ENCODE measurements around the gene PALS2.
A peak's percentile ranks its signal among the peaks of the same experiment; 100 is the strongest.

The PALS2 gene, protein sequence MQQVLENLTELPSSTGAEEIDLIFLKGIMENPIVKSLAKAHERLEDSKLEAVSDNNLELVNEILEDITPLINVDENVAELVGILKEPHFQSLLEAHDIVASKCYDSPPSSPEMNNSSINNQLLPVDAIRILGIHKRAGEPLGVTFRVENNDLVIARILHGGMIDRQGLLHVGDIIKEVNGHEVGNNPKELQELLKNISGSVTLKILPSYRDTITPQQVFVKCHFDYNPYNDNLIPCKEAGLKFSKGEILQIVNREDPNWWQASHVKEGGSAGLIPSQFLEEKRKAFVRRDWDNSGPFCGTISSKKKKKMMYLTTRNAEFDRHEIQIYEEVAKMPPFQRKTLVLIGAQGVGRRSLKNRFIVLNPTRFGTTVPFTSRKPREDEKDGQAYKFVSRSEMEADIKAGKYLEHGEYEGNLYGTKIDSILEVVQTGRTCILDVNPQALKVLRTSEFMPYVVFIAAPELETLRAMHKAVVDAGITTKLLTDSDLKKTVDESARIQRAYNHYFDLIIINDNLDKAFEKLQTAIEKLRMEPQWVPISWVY

DNA sequence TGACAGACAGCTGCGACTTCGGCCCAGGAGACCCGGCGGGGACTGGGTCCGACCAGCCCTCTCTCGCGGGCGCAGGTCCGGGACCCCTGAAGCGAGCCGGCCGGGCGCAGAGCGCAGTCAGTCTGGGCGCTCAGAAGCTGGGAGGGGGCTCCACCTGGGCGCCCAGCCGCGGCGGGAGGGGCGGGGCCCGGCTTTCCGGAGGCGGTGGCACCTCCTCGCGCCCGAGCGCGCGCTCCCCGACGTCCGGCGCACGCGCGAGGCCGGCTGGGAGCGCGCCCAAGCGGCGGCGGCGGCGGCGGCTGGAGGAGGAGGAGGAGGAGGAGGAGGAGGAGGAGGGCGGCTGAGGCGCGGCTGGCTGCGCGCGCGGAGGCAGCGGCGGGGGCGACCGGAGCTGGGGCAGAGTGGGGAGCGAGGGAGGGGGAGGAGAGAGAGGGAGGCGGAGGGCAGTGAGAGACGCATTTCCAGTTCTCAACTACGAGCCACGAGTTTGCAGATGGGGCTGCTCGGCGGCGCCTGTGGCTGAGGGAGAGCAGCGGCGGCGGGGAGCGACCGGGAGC is at the start of gene PALS2:
PALS2 (plus strand) TSS at position 456 of the 557 bp plus-strand sequence. CDS start 50,216 bp downstream, outside the sequence.
- peak; percentile 93 for DNase-seq (ENCODE audit: low spot score)

DNA sequence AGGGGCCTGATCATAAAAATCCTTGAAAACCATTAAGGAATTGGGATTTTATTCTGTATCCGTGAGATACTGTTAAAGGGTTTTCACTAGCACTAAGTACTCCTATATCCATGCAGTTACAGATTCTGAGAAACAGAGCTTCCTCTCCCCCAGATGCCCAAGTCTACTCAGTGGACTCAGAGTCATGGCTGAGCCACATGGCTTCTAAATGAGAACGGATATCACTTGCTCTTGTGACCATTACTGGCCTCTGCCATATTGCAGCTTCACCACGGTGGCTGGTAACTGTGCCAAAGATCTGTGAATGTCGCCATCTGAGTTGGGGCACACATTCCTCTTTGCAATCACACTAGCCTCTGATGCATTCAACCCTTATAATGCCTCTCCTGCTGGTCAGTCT is 42.0 kb upstream of the PALS2 start:
- no peak for DNase-seq (ENCODE audit: low spot score)

DNA sequence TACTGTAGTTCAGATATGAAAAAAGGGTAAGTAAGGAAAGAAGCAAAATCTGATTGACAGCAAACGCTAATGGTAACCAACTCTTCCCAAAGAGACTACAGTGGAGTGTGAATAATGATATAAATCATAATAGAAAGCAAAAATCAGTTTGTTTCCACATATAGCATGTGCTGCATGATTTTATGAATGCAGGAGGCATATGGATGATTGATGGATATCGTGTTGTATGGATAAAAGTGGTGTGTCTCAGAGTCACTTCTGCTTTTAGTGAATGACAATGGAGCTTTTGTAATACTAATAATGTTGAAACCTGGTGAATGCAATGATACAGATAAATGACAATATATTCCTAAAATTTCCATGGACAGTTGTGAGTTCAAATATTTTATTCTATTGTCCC is 36.6 kb upstream of the PALS2 start:
- DNase-seq (ENCODE audit: low spot score): no peak

DNA sequence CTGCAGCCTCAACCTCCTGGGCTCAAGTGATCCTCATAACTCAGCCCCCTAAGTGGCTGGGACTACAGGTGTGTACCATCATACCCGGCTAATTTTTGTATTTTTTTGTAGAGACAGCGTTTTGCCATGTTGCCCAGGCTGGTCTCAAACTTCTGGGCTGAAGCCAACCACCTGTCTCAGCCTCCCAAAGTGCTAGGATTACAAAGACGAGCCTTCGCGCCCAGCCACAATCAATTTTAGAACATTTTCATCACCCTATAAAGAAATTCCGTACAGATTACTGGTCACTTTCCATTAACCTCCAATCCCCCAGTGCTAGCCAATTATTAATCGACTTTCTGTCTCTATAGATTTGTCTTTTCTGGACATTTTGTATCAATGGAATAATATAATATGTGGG is 32.3 kb upstream of the PALS2 start:
- DNase-seq (ENCODE audit: low spot score): no peak

DNA sequence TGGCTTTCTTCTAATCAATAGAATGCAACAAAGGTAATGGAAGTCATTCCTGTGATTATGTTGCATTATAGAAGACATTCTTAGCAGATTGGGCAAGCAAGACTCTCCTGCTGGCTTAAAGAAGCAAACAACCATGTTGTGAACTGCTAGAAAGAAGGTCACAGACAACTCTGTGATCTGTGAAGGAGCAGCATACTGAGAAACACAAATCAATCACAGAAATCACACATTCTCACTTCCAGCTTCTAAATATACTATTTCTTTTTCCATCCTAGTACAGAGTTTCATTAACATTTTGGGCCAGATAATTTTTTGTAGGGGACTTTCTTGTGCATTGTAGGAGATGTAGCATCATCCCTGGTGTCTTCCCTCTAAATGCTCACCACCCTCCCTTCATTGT is 28.0 kb upstream of the PALS2 start:
- DNase-seq (ENCODE audit: low spot score): no peak

DNA sequence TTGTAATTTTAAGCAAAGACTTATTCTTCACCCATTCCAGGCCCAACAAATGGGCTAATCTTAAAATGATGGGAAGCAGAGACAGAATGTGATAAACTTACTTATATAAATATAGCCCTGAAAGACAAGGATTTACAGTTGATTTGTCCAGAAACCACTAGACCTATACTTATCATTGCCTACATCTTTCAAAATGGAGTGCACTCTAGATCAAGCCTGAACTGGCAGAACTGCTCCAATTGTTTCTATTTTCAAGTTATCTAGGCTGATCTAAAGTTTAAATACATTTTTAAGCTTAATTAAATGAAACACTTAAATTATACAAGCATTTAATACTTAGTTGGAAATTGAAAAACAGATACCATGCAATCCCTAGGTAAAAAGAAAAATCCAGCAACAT is 24.9 kb upstream of the PALS2 start:
- no peak for DNase-seq (ENCODE audit: low spot score)

DNA sequence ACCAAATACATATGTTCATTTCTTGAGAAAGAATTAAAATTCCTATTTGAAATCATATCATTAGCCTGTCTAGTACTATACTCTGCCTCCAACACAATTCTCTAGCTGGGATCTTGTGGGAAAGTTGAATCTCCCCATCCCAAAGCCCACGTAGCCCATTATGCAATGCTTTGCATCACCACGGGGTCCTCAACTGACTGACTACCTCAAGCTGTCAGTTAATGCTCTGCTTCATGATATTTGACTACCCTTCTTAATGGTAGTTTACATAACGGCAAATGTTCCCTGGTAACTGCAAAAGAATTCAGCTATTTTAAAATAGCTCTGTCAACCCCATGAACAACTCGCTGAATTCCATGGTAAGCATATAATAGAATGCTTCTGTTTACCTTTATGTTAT is 23.3 kb upstream of the PALS2 start:
- no peak for DNase-seq (ENCODE audit: low spot score)

DNA sequence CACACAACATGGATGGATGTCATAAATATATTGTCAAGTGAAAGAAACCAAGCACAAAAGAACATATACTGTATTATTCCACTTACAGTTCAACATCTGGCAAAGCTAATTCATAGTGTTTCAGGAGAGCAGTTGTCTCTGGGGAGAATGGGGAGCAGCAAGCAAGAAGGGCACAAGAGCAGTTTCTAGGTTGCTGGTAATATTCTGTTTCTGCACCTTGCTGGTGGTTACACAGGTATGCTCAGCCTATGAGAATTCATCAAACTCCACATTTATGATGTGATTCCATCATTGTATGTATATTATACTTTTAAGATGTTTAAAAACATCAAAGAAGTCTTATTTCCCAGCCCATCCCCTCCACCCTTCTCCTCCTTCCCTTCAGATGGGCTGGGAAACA is 18.1 kb upstream of the PALS2 start:
- DNase-seq (ENCODE audit: low spot score): no peak

DNA sequence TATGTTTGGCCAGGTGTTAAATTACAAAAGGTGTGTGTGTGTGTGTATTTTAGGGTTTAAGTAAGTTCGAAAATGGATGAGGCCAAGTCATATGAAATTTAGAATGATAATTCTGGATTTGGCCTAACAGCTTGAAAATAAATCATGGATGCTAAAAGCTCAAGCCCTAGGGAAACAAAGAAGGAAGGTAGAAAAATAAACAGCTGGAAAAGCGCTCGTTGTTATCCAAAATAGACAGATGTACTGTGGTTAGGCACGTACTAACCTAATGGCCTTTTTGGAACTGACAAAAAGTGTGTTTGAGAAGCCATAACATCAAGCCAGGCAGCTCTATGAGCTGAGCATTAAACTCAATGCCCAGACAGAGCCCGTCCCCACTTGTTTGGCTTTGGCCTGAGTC is 17.5 kb upstream of the PALS2 start:
- no peak for DNase-seq (ENCODE audit: low spot score)

DNA sequence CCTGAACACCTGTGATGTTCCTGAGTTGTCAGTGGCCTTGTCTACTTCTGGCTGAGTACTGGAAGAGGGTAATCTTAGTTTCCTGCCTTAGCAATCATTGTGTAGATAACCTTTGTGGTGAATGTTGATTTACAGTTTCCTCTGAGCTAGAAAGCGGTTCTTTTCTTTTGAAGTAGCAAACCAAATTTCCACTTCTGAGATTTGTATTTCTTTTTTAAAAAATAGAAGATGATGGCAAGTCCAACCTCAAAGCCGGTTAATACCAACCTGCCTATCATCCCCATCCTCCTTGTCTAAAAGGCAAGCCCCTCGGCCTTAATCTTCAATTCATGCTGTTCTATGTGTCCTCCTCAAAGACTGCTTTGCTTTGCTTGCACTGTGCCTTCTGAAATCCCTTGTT is 12.5 kb upstream of the PALS2 start:
- no peak for DNase-seq (ENCODE audit: low spot score)

DNA sequence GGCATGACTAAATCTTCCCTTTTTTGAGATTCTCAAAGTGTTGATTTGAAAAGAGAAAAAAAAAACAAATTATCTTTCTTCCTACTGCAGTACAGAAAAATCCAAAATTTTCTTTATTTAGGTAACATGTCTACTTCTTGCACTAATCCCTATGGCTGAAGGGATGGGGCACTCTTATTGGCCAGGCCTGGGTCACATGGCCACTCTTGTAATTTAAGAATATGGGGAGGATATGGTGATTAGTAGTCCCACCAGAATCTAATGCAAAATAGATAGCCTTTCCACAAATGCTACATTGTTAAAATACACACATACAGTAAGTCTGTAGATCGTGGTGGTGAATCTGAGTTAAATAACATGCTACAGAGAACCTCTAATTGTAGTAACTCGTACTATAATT is 7.0 kb upstream of the PALS2 start:
- no peak for DNase-seq (ENCODE audit: low spot score)

DNA sequence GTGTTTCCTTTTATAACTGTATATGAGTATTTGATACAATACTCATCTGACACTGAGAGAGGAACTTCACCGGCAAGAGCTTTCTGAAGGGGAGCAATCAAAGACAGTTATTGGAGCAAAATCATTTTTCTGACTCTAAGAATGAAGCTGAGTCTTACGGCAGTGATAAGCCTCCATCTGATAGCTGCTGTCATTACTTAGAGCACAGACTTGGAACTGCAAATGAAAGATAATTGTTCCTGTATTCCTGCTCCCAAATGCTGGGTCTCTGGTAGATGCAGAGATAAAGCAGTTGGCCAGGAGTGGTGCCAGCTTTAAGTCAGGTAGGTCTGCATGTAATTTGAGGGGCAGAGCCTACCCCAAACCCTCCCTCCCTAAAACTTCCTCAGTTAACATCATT is 2.3 kb upstream of the PALS2 start:
- no peak for DNase-seq (ENCODE audit: low spot score)

DNA sequence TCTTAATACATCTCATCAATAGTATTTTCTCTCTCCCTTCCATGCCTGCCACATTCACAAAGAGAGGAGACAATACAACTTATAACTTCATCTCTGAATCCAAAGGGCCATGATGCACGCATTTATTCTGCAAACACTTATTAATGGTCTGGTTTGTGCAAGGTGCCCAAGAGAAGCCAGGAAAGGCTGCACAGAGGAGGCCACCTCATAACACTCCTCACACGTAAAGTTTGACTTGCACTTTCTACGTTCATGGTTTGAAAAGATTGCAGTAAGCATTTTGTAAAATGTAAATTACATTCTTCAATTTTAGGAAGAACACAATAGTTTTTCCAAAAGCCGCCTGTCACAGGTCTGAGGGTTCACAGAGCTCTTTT is 1.2 kb upstream of the PALS2 start:
- no peak for DNase-seq (ENCODE audit: low spot score)

DNA sequence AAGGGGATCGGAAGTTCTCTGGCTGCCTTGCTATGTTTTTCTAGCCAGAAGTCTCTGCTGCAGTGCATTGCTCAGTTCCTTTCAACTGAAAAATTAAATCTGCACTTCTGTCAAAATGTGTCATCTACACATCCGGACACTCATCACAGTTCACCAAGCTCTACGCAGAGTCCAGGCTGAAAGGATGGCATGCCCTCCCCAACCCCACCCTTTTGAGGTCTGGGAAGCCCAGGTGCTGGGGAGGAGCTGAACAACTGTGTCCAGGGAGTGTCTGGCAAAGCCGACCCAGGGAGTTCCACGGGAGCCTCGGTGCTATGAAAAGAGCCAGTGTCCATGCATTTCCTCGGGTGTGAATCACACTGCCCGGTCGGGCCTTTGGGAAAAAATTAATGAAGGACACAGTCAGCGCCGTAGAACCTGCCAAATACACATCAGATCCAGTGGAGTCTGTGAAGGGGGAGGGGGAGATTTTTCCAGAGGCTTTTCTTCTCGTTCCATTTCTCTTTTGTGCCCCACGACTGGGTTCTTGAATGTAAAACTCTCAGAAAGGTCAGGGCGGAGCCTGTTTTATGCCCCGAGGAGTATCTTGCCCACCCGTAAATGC is 757 bp upstream of the PALS2 start:
- peak; percentile 60 for DNase-seq (ENCODE audit: low spot score)

DNA sequence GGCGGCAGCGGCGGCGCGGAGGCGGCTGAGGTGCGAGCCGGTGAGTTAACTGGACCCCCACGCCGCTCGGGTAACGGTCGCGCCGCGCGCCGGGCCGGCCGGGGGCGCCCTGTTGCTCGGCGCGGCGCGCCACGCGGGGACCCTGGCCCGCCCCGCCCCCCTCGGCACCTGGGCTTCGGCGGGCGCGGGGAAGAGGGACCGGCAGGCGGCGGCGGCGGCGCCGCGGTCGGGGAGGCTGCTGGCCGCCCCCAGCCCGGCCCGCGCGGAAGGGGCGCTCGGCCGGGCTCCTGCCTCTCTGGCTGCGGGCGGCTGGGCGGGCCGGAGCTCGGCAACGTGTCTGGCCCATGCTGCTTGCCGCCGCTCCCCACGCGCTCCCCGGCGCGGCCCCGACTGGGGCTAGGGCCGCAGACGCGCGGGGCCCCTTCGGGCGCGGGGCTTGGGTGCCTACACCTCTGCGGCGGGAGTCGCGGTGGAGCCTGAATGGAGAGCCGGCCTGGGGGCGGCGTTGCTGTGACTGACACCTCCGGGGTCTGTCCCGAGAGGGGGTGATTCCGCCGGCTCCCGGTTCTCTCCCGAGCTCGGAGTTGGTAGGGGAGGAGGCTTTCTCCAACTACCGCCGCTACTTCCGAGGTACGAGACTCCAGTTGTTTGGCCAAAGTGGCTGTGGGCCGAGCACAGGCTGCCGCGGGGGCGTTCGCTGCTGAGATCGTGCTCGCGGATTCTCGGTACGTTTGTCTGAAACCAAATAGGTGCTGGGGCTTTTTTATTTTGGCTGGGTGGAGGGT is 494 bp downstream of the PALS2 start:
- DNase-seq (ENCODE audit: low spot score): peak; percentile 64

DNA sequence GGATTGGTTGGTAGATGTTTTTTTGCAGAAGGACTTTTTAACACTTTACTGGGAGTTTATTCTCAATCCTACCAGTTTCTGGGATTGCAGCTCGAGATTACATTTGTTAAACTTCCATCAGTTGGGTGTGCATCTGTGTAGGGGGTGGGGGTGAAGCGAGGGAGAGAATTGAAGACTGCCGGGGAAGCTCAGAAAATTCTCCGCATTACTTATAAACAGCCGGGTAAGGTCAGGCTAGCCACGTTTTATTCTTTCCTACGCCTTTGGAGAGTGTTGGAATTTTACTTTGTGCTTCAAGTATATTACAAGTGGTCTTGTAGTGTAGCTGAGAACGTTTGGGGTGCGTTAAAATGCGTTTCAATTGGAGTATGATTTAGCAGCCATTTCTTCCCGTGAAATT is 1.1 kb downstream of the PALS2 start:
- peak; percentile 33 for DNase-seq (ENCODE audit: low spot score)

DNA sequence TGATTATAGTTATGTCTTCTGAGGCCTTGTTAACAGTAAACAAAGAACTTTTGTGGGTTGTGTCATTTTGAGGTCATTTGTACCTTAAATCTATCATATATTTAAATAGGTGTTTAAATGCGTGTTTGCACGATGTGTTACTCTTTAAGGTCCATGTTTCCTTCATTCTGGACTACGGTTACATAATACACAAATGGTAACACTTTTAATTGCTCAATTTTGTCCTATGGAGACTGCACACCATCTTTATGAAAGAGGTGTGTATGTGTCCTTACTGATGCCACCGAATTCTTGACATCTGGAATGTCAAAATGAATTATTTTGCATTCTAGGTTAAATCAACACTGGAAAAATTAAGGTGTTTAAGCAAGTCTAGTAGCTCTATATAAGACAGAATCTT is 1.7 kb downstream of the PALS2 start:
- no peak for DNase-seq (ENCODE audit: low spot score)

DNA sequence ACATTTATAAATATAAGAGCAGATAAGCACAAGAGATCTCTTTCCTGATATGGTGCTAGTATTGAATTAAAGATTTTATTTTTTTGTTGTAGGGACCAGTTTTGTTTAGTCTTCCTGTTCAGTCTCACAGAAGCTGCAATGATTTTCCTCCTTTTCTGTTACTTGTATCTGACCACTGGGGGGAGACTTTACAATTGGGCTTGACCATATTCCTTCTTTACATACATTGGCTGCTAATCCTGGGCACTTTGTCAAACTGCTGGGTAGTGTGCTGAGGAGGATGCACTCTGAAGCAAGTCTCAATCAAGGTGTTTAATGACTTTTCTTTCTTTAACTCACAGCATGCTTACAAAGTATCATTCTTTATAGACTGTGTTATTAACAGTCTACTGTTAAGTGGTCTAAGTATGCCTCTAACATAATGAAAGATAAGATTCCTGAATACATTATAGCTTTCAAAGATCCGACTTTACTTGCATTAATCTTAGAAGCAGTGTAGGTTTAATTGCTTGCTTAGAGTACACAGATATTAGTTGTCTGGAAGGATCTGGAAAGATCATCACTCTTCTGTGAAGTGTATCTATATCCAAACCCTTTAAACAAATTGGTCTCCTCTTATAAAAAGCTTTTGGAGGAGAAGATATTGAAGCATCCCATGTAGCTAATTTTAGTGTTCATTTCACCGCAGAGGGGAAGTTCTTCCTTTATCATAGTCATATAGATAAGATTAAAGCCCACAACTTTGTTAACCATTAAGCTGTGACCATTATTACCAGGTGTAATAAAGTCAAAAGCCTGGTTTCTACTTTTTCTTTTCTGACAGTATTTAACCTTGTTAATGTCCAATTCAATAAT is 3.1 kb downstream of the PALS2 start:
- DNase-seq (ENCODE audit: low spot score): peak; percentile 68

DNA sequence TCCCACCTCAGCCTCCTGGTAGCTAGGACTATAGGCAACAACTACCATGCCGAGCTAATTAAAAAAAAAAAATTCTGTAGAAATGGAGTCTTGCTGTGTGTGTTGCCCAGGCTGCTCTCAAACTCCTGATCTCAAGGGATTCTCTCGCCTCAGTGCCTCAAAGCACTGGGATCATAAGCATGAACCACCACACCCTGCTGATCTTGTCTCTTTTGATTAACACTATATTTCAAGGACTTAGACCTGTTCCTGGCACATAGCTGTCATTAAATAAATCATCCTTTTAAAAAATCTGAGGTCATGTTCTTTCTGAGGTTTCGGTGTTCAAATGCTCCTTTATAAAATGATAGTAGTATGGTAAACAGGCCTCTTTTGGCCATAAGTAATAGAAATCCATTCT is 4.8 kb downstream of the PALS2 start:
- no peak for DNase-seq (ENCODE audit: low spot score)

DNA sequence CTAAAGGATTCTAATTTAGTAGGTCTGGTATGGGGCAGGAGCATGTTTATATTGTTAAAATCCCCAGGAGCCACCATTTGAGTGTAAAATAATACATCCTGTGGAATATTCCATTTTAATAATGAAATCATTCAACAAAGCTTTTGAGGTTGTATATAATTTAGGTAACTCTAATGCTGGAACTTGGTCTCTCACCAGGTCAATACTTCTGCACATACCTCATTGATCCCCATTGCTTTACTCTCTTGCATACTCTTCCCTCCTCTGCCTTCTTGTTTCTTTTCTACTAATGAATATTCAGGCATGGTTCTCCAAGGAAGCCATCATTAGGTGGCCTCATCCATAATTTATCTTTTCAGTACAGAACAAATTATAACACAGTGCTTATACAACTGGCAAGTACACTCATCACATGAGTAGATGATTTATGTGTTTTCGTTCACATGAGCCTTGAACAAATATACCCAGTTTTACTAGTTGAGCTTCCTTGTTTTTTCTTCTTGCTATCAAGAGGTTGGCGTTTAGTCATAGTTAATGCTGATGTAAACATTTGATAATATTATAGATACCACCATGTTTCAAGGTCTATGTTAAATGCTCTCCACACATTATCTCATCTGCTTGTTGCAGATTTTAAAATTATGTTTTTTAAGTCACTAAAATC is 7.2 kb downstream of the PALS2 start:
- DNase-seq (ENCODE audit: low spot score): no peak

DNA sequence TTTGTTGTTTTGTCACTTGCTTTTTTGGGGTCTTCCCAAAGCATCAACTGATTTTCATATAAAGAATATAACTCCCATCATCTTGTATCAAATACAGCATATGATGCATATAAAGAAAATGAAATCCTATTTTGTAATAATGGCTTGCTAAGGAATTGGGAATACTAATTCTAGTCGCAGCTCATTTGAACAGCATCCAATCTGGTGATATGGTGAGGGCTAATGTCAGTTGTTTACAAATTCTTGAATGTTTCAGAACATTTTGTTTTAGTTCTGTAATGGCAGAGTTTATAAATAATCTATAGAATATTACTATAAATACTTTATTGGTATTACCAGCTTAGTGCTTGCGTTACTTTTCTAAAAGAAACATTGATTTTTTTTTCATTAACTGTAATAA is 8.9 kb downstream of the PALS2 start:
- no peak for DNase-seq (ENCODE audit: low spot score)

Data from GM03348 (cell line).